HCT116 (cell line): Measurements from ENCODE around the gene KAZN. TPM values are rescaled to one million over a fixed set of nuclear protein-coding genes. Genes with fewer than 3 reads are reported as not detected.

ENCODE experiments used
- ATAC-seq: fragments of 200-7000 bp; cut with Tn5 transposase; 2 replicates; pipeline ENCODE4 v1.9.1; 2020; ENCODE audit warnings: mild to moderate bottlenecking, moderate library complexity
- BruUV-seq: library from RNA; stranded (reverse); fragments of 400-500 nt; replicated peaks from 2 replicates; lab custom pipeline; 2021; lab: Mats Ljungman, UMichigan
- CTCF ChIA-PET: fragments of 300-600 bp; sonication (Branson Sonifier 250); formaldehyde crosslinking; loops from one replicate; lab custom pipeline; 2021; ENCODE audit warnings: antibody characterized with exemption; lab: Charles Lee
- POLR2A ChIA-PET: fragments of 300-600, 350-600 bp; sonication (Branson Sonifier 250); formaldehyde crosslinking; loops from one replicate; lab custom pipeline; 2021; ENCODE audit warnings: antibody characterized with exemption; lab: Charles Lee
- RAD21 ChIA-PET, 2 experiments: fragments of 300-600 bp; sonication (Branson Sonifier 250); formaldehyde crosslinking; loops; one replicate each; lab custom pipeline; 2023; ENCODE audit warnings: low total read pairs in 2 of 2; ENCODE audit not compliant: uncharacterized antibody in 2 of 2, unreplicated experiment in 2 of 2, low non-redundant PET in 1 of 2; lab: Charles Lee
- DNase-seq: peaks from one replicate; pipeline ENCODE4 v3.0.0-alpha.2; 2010; ENCODE audit warnings: low read depth, low spot score
- H2AFZ ChIP-seq: fragments of 200-600 bp; shearing (Covaris generic), sonication (generic); 2 replicates; pipeline ENCODE4 v1.6.1; 2017; ENCODE audit warnings: low read depth, mixed run types, mixed read lengths, antibody characterized with exemption, low read length; ENCODE audit not compliant: poor library complexity, severe bottlenecking
- H3K27ac ChIP-seq: 2 replicates; pipeline ENCODE4 v1.5.1; 2012; ENCODE audit warnings: low read depth, low read length
- H3K27me3 ChIP-seq: fragments of 200-600 bp; sonication (generic); 2 replicates; pipeline ENCODE4 v1.6.1; 2016; ENCODE audit warnings: mixed run types, low read length, mixed read lengths; ENCODE audit not compliant: insufficient read depth
- H3K36me3 ChIP-seq, 2 experiments: fragments of 200-500 bp in 1 of 2; fragments of 200-600 bp in 1 of 2; sonication (Bioruptor generic) in 1 of 2; sonication (generic) in 1 of 2; 2 replicates each; pipeline versions ENCODE4 v1.5.1 to v1.6.1; 2014 to 2016; ENCODE audit warnings: low read length in 2 of 2, inconsistent platforms in 1 of 2, mixed read lengths in 1 of 2, mixed run types in 1 of 2; ENCODE audit not compliant: insufficient read depth in 2 of 2, control insufficient read depth in 1 of 2
- H3K4me1 ChIP-seq, 2 experiments: fragments of 200-600 bp in 1 of 2; sonication (generic) in 1 of 2; 2 replicates each; pipeline versions ENCODE4 v1.5.1 to v1.6.1; 2012 to 2017; ENCODE audit warnings: low read length in 2 of 2, inconsistent platforms in 1 of 2, mild to moderate bottlenecking in 1 of 2, mixed read lengths in 1 of 2, mixed run types in 1 of 2, moderate library complexity in 1 of 2; ENCODE audit not compliant: insufficient read depth in 2 of 2, control insufficient read depth in 1 of 2
- H3K4me2 ChIP-seq: fragments of 200-600 bp; sonication (generic); 2 replicates; pipeline ENCODE4 v1.6.1; 2017; ENCODE audit warnings: mixed run types, low read length, mixed read lengths
- H3K4me3 ChIP-seq, 2 experiments: fragments of 200-600 bp in 1 of 2; sonication (generic) in 1 of 2; replicated peaks in 1 of 2; 2 replicates each; pipeline ENCODE4 v1.5.1; 2011 to 2016; ENCODE audit warnings: low read length in 2 of 2, control low read depth in 1 of 2, low read depth in 1 of 2, mild to moderate bottlenecking in 1 of 2, mixed read lengths in 1 of 2, mixed run types in 1 of 2
- H3K79me2 ChIP-seq: fragments of 200-600 bp; sonication (generic); 2 replicates; pipeline ENCODE4 v1.6.1; 2017; ENCODE audit warnings: mild to moderate bottlenecking, mixed run types, low read length, moderate library complexity, mixed read lengths; ENCODE audit not compliant: insufficient read depth
- H3K9ac ChIP-seq: fragments of 200-600 bp; sonication (generic); 2 replicates; pipeline ENCODE4 v1.6.1; 2016; ENCODE audit warnings: low read length, mixed read lengths
- H3K9me2 ChIP-seq: fragments of 200-600 bp; sonication (generic), shearing (Covaris generic); 2 replicates; pipeline ENCODE4 v1.6.1; 2017; ENCODE audit warnings: mixed run types, mild to moderate bottlenecking, moderate library complexity; ENCODE audit not compliant: insufficient read depth
- H3K9me3 ChIP-seq, 2 experiments: fragments of 200-500 bp in 1 of 2; fragments of 200-600 bp in 1 of 2; sonication (Bioruptor generic) in 1 of 2; sonication (generic) in 1 of 2; 2 replicates each; pipeline ENCODE4 v1.6.1; 2014 to 2017; ENCODE audit warnings: low read length in 2 of 2, mixed read lengths in 2 of 2, inconsistent platforms in 1 of 2, low read depth in 1 of 2, mild to moderate bottlenecking in 1 of 2, mixed run types in 1 of 2, moderate library complexity in 1 of 2; ENCODE audit not compliant: control insufficient read depth in 1 of 2, insufficient read depth in 1 of 2
- H4K20me1 ChIP-seq: fragments of 200-600 bp; sonication (generic), shearing (Covaris generic); 2 replicates; pipeline ENCODE4 v1.6.1; 2017; ENCODE audit warnings: mixed run types, mild to moderate bottlenecking, moderate library complexity; ENCODE audit not compliant: insufficient read depth
- CBX3 ChIP-seq: IDR thresholded peaks from 2 replicates; pipeline ENCODE4 v1.6.1; 2012; ENCODE audit warnings: low read depth
- EGR1 ChIP-seq: IDR thresholded peaks from 2 replicates; pipeline ENCODE4 v1.6.1; 2012; ENCODE audit warnings: low read depth
- ELF1 ChIP-seq: IDR thresholded peaks from 2 replicates; pipeline ENCODE4 v1.6.1; 2012; ENCODE audit warnings: low read depth, borderline replicate concordance
- EZH2 ChIP-seq: fragments of 200-600 bp; sonication (generic); IDR thresholded peaks from 2 replicates; pipeline ENCODE4 v1.6.1; 2017; ENCODE audit warnings: antibody characterized with exemption, mixed run types
- FOSL1 ChIP-seq: IDR thresholded peaks from 2 replicates; pipeline ENCODE4 v1.6.1; 2012; ENCODE audit warnings: low read depth
- JUND ChIP-seq: IDR thresholded peaks from 2 replicates; pipeline ENCODE4 v1.6.1; 2012
- POLR2A ChIP-seq: IDR thresholded peaks from 2 replicates; pipeline ENCODE4 v1.7.0; 2011; ENCODE audit warnings: borderline replicate concordance; ENCODE audit not compliant: insufficient read depth, insufficient read length; ENCODE audit errors: extremely low read depth
- POLR2AphosphoS5 ChIP-seq: IDR thresholded peaks from 2 replicates; pipeline ENCODE4 v1.6.1; 2011; ENCODE audit warnings: mild to moderate bottlenecking, low read depth, low read length, moderate library complexity
- SIN3A ChIP-seq: IDR thresholded peaks from 2 replicates; pipeline ENCODE4 v1.6.1; 2012; ENCODE audit warnings: low read depth
- SP1 ChIP-seq: IDR thresholded peaks from 2 replicates; pipeline ENCODE4 v1.6.1; 2012; ENCODE audit warnings: low read depth
- SRF ChIP-seq: IDR thresholded peaks from 2 replicates; pipeline ENCODE4 v1.6.1; 2012; ENCODE audit warnings: low read depth
- TCF7L2 ChIP-seq: IDR thresholded peaks from 2 replicates; pipeline ENCODE4 v1.7.0; 2011; ENCODE audit warnings: borderline replicate concordance, inconsistent platforms; ENCODE audit not compliant: insufficient read depth, insufficient read length; ENCODE audit errors: extremely low read depth
- YY1 ChIP-seq: IDR thresholded peaks from 2 replicates; pipeline ENCODE4 v1.6.1; 2011; ENCODE audit warnings: low read length, low read depth, moderate library complexity, mild to moderate bottlenecking; ENCODE audit not compliant: insufficient replicate concordance; ENCODE audit errors: extremely low read depth
- intact Hi-C: fragments of 100-400 bp; cut with micrococcal nuclease; formaldehyde crosslinking; loops from 2 replicates; pipeline ENCODE4 v1.10.0; 2022
- total RNA-seq: library from RNA; stranded (reverse); gene quantifications from one replicate; pipeline ENCODE4 v1.2.1, GENCODE V29; 2021; ENCODE audit not compliant: unreplicated experiment
- TF ChIP-seq, protein P1 (sequence below): IDR thresholded peaks from 2 replicates; pipeline ENCODE4 v1.6.1; 2012
- TF ChIP-seq, protein P2 (sequence below): IDR thresholded peaks from 2 replicates; pipeline ENCODE4 v1.6.1; 2012

KAZN gene
- total RNA-seq, 1 experiment from 2014 or later, result 13.4 TPM

DNA sequence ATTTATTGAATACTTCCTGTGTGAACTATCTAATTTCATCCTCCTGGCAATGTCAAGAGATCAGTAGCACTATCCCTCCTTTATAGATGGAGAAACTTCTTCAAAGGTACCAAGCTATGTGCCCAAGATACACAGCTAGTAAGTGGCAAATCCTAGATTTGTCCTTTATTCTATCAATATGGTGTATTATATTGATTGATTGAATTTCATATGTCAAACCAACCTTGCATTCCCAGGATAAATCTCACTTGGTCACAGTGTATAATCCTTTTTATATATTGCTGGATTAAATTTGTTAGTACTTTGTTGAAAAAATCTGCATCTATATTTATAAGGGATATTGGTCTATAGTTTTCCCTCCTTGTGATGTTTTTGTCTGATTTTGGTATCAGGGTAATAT, 506.3 kb downstream of the KAZN start:
- H3K36me3 ChIP-seq, result no peaks in the 10 kb centered on the region
- no peak for TF ChIP-seq TCF7L2
- no peak for TF ChIP-seq POLR2AphosphoS5
- TF ChIP-seq, protein P1, sequence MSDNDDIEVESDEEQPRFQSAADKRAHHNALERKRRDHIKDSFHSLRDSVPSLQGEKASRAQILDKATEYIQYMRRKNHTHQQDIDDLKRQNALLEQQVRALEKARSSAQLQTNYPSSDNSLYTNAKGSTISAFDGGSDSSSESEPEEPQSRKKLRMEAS, result no peak
- TF ChIP-seq CBX3, result no peak
- TF ChIP-seq EZH2, result no peak
- TF ChIP-seq EGR1, result no peak
- TF ChIP-seq, all 23 proteins: peak for 0
- CTCF ChIA-PET, result no interaction called here
- DNase-seq, result no peak
- no peak overlapping the region for H3K4me3 ChIP-seq
- H3K4me2 ChIP-seq, result no peak overlapping the region
- POLR2A ChIA-PET, result no interaction called here
- BruUV-seq, result no TSS peak
- H3K9me3 ChIP-seq, result peaks cover 3 to 7% of the 10 kb centered on the region in 2 experiments; a peak in 1 of 4 replicates
- H3K4me1 ChIP-seq, result no peaks in the 10 kb centered on the region
- RAD21 ChIA-PET, result no interaction called here
- H3K79me2 ChIP-seq, result no peaks in the 10 kb centered on the region
- intact Hi-C loops, result loop anchor here (10.0 kb wide), 2 partner anchors 330 to 540 kb away; no protein-coding TSS in a partner anchor
- ATAC-seq, result no peak
- H3K9me2 ChIP-seq, result no peaks in the 10 kb centered on the region
- no peak overlapping the region for H3K27ac ChIP-seq
- H3K27me3 ChIP-seq, result peaks cover 12% of the 10 kb centered on the region; the same call in 1 of the 2 replicates
- H3K9ac ChIP-seq, result no peak overlapping the region
- no peaks in the 10 kb centered on the region for H4K20me1 ChIP-seq
- no peak overlapping the region for H2AFZ ChIP-seq

DNA sequence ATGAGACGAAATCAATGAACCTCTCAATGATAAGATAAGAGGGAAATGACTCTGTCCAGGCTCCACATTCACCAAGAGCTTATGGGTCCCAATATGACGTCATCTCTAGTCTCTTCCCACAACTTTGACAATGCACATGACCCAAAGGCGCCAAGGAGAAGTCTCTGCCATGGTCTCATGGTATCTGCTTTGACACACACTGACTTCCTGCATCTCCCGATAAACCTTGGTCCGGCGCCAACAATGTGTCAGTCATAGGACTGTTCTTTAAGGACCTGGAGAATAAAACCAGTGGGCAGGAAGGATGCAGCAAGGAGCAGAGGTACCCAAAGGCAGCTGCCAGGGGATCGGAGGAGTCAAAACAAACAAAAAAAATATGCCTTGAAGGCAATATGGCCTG, 508.1 kb downstream of the KAZN start:
- intact Hi-C loops, result loop anchor here (10.0 kb wide), 2 partner anchors 332 to 542 kb away; no protein-coding TSS in a partner anchor
- no peak overlapping the region for H3K9ac ChIP-seq
- H3K4me2 ChIP-seq, result no peak overlapping the region
- peaks cover 2% of the 10 kb centered on the region; the same call in 1 of the 2 replicates for H3K27me3 ChIP-seq
- H3K79me2 ChIP-seq, result no peaks in the 10 kb centered on the region
- peaks cover 3 to 7% of the 10 kb centered on the region in 2 experiments; a peak in 1 of 4 replicates for H3K9me3 ChIP-seq
- RAD21 ChIA-PET, result no interaction called here
- no peaks in the 10 kb centered on the region for H3K36me3 ChIP-seq
- H4K20me1 ChIP-seq, result no peaks in the 10 kb centered on the region
- H3K27ac ChIP-seq, result no peak overlapping the region
- H3K4me3 ChIP-seq, result no peak overlapping the region
- POLR2A ChIA-PET, result no interaction called here
- no peak for ATAC-seq
- TF ChIP-seq SIN3A (no peak), SRF (no peak), YY1 (no peak), EZH2 (no peak), ELF1 (no peak), EGR1 (no peak), POLR2A (no peak), JUND (no peak), CBX3 (no peak), FOSL1 (no peak), SP1 (no peak)
- TF ChIP-seq, protein P2, sequence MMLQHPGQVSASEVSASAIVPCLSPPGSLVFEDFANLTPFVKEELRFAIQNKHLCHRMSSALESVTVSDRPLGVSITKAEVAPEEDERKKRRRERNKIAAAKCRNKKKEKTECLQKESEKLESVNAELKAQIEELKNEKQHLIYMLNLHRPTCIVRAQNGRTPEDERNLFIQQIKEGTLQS, result no peak
- TF ChIP-seq, protein P1, result no peak
- no peaks in the 10 kb centered on the region for H3K4me1 ChIP-seq
- no peak overlapping the region for H2AFZ ChIP-seq
- DNase-seq, result no peak
- no peaks in the 10 kb centered on the region for H3K9me2 ChIP-seq
- CTCF ChIA-PET, result no interaction called here
- no TSS peak for BruUV-seq
